NCI-H2081 (cell line): ENCODE results near the gene TMBIM6.
"Not testable (repeated sequence)": the region's sequence is repeated elsewhere in the genome, so short reads cannot be mapped to it uniquely, and the experiment has no call there.

Experiments used
- DNase-seq, 2 experiments: peaks; one replicate each; lab custom pipeline; 2025; lab: John Stamatoyannopoulos, UW

Gene TMBIM6

GRCh38 chr12:49777341-49777740 is 36.0 kb downstream of the TMBIM6 start:
- DNase-seq = no peak

DNA sequence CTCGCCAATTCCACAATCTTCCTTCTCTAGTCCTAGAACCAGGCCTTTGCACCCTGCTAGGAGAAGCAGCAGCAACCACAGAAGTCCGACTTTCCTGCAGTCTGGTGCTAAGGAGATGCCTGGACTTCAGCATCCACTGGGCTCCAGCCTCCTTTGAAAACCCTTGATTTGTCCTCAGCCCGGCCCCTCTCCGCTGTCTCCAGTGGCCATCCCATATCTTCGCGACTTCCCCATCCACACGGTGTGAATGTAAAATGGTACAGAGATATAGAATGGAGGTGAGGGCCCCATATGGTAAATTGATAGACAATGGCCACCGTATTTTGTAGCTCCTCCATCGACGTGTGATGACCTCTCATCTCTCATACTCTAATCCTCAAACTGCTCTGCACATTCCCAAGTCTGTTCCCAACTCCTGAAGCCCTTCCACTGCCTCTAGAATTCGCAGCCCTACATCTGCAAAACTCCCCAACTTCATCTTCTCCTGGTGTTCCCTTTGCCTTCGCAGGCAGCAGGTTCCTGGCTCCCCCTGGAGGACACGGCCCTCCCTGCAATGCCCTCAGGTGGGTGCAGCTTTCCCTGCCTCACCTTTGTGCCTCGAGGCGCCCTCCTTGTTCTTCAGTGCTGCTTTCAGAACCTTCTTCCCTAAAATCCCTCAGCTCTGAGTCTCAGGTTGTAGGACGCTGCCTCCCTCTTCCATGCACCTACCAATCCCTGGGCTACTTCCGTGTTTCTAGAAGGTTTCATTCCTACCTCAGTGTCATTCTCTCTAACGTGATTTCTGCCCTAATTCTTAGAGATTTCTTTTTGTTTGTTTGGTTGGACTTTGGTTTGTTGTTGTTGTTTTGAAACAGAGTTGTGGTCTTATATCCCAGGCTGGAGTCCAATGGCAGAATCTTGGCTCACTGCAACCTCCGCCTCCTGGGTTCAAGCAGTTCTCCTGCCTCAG is 36.7 kb downstream of the TMBIM6 start:
- peak; percentile 30 to 48 for DNase-seq

GRCh38 chr12:49779581-49779980 is 38.2 kb downstream of the TMBIM6 start:
- no peak for DNase-seq

- not testable (repeated sequence) for DNase-seq
Observed at GRCh38 chr12:49780914-49781313, 39.6 kb downstream of the TMBIM6 start.

DNA sequence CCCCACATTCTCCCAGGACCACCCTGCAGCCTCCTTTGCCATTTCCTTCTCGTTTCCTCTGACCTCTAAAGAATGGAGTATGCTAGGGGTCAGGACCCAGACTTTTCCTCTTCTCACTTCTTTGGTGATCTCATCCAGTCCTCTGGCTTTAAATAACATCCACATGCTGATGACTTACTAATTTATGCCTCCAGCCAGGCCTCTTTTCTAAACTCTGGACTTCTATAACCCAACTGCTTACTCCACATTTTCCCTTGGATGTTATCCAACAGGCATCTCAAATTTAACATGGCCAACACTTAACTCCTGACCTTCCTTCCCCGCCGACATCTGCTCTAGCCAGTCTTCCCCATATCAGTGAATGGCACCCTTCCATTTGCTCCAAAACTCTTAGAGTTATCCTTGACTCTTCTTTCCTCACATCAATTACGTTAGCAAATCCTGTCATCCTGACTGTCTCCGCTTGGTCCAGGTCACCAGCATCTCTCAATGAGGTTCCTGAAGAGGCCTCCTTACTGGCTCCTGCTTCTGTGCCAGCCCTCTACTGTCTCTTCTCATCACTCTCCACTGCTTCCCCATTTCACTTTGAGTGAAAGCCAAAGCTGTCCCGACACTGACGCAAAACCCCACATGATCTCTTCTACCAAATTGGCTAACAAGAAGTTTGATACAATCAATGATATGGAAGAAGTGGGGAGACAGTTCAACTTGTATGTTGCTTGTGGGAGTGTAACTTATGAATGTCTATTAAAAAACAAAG is 42.7 kb downstream of the TMBIM6 start:
- no peak for DNase-seq

GRCh38 chr12:49784756-49785409 is 43.5 kb downstream of the TMBIM6 start:
- no peak for DNase-seq

DNA sequence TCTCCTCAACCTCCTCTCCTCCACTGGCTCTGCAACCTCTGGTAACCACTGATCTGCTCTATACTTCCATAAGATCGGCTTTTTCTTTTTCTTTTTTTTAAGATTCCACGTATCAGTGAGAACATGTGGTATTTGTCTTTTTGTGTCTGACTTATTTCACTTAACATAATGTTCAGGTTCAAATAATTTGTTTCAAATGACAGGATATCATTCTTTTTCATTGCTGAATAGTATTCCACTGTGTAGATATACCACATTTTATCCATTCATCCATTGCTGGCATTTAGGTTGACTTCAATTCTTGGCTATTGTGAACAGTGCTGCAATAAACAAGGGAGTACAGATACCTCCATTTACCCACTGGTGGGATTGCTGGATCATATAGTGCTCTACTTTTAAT is 46.3 kb downstream of the TMBIM6 start:
- DNase-seq = no peak

DNA sequence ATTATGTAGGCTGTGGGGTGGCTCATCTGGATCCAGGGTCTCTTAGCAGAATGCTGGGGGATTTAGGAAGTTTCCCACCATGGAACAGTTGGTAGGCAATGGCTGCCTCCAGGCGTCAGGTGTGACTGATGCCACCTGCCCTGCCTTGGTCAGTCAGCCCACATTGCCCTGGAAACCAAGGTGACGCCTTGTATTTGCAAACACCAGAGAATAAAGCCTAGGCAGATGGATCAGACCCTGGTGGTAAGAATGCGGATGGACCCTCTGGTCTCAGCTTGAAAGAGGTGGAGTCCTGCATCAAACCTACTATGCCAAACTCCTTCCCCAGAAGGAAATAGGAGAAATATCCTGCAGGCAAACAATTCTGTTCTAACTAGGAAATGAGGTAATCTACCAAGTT is 48.6 kb downstream of the TMBIM6 start:
- peak in 1 of 2 experiments; percentile 11 for DNase-seq

- DNase-seq = no peak
Observed at GRCh38 chr12:49790741-49791555, 49.6 kb downstream of the TMBIM6 start.

DNA sequence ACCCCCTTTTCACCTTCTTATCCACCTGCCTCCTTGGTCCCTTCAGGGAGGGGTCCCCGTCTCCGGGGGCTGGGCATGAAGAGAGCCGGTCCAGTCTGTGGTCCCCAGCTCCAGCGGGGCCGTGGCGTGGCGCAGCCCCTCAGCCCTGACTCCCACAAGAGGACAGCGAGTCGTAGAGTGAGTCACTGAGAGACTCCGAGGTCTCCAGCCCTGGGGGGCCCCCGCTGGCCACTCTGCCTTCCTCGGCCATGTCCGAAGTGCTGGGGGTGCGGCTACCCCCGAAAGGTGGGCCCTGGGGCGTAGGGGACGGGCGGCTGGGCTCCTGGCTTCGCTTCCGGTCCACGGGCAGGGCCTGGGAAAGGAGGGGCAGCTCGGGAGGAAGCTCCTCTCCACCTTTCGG is 50.3 kb downstream of the TMBIM6 start:
- no peak for DNase-seq

GRCh38 chr12:49792181-49792970 is 51.0 kb downstream of the TMBIM6 start:
- DNase-seq = no peak

GRCh38 chr12:49792976-49793580 is 51.7 kb downstream of the TMBIM6 start:
- DNase-seq = no peak

- no peak for DNase-seq
Observed at GRCh38 chr12:49793620-49794019, 52.3 kb downstream of the TMBIM6 start.

- no peak for DNase-seq
Observed at GRCh38 chr12:49794021-49794420, 52.7 kb downstream of the TMBIM6 start.

- DNase-seq = no peak
Observed at GRCh38 chr12:49794811-49795653, 53.7 kb downstream of the TMBIM6 start.

- DNase-seq = no peak
Observed at GRCh38 chr12:49795654-49796105, 54.3 kb downstream of the TMBIM6 start.

DNA sequence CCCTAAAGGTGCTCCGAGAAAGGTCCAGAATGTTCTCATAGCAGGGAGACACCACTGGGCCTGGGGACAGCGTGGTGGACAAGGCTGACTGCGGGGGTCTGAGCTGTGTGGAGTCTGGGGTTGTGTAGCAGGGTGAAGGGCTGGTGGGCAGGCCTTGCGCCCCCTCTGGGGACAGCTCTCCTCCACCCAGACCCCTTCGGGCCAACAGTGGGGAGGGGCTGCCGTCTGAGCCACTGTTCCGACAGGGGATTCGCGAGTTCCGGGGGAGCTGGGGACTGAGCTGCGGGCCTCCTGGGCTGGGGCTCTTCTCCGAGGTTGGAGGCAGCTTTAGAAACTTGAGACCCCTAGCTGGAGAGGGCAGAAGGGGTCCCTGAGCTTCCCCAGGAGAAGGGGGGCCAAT is 54.8 kb downstream of the TMBIM6 start:
- DNase-seq = no peak

GRCh38 chr12:49796606-49797448 is 55.5 kb downstream of the TMBIM6 start:
- no peak for DNase-seq

DNA sequence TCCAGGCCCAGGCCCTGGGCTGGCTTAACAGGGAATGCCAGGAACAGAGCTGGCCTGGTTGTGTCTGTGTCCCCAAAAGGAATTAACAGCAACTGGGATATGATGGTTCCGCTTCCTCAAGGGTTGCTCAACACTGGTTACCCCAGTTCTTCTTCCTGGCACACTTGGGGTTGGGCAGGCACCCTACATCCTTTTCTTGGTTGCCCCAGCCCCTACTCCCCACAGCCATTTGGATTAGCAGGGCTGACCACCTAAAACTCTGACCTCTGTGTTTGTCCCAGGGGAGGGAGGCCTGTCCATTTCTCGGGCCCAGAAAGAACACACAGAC is 56.1 kb downstream of the TMBIM6 start:
- DNase-seq = no peak
